Muscle layer of colon (tissue), 2 donors: Measurements from ENCODE around the gene ACOXL.
"Not testable (repeated sequence)": the region's sequence is repeated elsewhere in the genome, so short reads cannot be mapped to it uniquely, and the experiment has no call there.

ENCODE experiments used
- H3K27ac ChIP-seq: one replicate; pipeline ENCODE4 v1.7.0; 2013; ENCODE audit warnings: low read depth, mild to moderate bottlenecking, low read length, moderate library complexity
- H3K27me3 ChIP-seq, 2 donors: one replicate each; pipeline ENCODE4 v1.7.0; 2013; ENCODE audit warnings: low read length in 2 of 2, mild to moderate bottlenecking in 2 of 2; ENCODE audit not compliant: insufficient read depth in 2 of 2, control insufficient read depth in 1 of 2
- H3K36me3 ChIP-seq: one replicate; pipeline ENCODE4 v1.7.0; 2013; ENCODE audit warnings: mild to moderate bottlenecking, low read length; ENCODE audit not compliant: insufficient read depth
- H3K4me1 ChIP-seq: one replicate; pipeline ENCODE4 v1.7.0; 2013; ENCODE audit warnings: mild to moderate bottlenecking, low read length; ENCODE audit not compliant: insufficient read depth
- H3K4me3 ChIP-seq, 2 donors: one replicate each; pipeline ENCODE4 v1.7.0; 2013; ENCODE audit warnings: low read length in 2 of 2, low read depth in 1 of 2, mild to moderate bottlenecking in 1 of 2, moderate library complexity in 1 of 2
- H3K9ac ChIP-seq: one replicate; pipeline ENCODE4 v1.7.0; 2013; ENCODE audit warnings: low read length
- H3K9me3 ChIP-seq: one replicate; pipeline ENCODE4 v1.7.0; 2013; ENCODE audit warnings: mild to moderate bottlenecking, low read length
- donor health status: abdominal sarcoma.
- donor health status: Adenocarcinoma of cecum.

The ACOXL gene

DNA sequence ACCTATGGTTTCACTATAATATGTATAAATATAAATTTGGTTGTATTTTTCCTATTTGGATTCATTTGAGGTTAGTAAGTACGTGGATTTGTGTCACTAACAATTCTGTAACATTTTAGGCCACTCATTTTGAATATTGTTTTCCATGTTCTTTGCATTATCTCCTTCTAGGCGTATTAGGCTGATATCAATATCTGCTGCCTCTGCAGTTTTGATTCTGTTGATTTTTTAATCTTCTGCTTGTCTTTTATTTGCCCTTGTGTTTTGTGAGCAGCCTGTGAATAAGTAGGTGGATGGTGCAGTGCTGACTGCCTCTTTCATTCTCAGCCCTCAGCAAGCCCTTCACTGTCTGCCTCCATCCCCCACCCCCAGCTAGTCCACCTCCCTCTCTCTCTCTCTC, 222.7 kb downstream of the ACOXL start:
- Histone ChIP-seq H3K36me3 (no peaks in the 10 kb centered on the region), H3K4me3 (no peak overlapping the region), H3K27ac (no peak overlapping the region), H3K9ac (no peak overlapping the region), H3K4me1 (no peaks in the 10 kb centered on the region), H3K9me3 (no peaks in the 10 kb centered on the region), H3K27me3 (no peaks in the 10 kb centered on the region)

DNA sequence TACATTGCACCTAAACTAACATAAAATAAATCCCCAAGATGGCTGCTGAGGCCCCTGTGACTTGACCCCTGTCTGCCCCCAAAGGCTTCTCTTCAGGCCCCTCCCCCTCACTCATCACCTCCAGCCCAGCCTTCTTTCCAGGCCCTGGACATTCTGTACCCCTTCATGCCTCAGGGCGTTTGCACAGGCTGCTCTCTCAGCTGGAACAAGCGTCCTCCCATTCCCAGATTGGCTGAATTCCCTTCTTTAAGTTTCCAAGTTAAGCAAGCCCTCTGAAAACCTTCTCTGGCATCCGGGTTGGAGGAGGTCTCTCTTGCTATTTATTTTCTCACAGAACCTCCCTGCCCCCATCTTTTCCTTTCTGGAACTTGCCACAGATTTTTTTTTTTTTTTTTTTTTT, 223.2 kb downstream of the ACOXL start:
- no peaks in the 10 kb centered on the region for H3K36me3 ChIP-seq
- H3K4me3 ChIP-seq, result no peak overlapping the region
- H3K4me1 ChIP-seq, result no peaks in the 10 kb centered on the region
- no peak overlapping the region for H3K27ac ChIP-seq
- H3K9me3 ChIP-seq, result no peaks in the 10 kb centered on the region
- H3K9ac ChIP-seq, result no peak overlapping the region
- H3K27me3 ChIP-seq, result no peaks in the 10 kb centered on the region

DNA sequence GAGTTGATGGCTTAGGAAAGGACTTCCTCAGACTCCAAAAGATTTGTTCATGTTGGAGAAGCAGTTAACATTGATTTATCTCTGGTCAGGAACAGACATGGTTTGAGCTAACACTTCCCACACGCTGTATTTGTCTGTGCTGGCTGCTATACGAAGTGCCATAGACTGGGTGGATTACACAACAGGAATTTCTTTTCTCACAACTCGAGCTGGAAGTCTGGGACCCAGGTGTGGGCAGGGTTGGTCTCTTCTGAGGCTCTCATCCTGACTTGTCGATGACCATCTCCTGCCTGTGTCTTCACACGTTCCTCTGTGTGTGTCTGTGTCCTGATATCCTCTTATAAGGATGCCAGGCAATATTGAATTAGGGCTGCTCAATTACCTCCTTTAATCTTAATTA, 224.9 kb downstream of the ACOXL start:
- Histone ChIP-seq H3K4me3 (no peak overlapping the region), H3K4me1 (no peaks in the 10 kb centered on the region), H3K36me3 (no peaks in the 10 kb centered on the region), H3K27ac (no peak overlapping the region), H3K9ac (no peak overlapping the region), H3K9me3 (no peaks in the 10 kb centered on the region), H3K27me3 (no peaks in the 10 kb centered on the region)

DNA sequence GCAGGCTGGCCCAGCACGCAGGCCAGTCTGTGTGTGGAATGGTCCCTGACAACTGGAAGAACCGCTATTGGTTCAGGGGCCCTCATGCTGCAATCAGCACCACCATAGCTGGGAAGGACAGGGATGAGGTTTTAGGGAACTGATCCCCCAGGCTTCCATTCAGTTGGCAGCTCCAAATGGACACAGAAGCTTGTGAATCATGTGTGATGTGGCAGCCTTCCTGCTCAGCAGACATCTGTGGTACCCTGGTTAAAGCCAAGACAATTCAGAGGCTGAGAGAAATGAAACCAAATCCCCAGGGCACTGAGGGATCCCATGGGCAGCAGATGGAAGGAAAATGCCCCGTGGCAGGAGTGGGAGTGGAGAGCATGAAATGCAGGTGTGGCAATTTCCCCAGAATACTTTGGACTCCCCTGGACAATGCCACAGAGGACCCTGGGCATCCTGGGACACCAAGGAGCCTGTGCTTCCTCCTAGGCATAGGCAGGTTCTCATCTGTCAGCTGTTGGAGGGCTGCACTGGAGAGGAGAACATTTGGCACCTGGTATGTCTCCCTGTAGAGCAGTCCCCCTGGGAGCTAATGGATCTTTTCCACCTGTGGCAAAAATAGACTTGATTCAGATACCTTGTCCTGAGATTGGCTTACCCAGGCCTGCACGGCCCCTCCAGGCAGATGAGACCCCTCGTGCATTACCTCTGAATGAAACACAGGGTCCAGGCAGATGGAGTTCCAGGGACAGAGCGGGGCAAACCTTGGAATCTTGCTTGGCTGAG, 226.2 kb downstream of the ACOXL start:
- no peaks in the 10 kb centered on the region for H3K36me3 ChIP-seq
- no peaks in the 10 kb centered on the region for H3K27me3 ChIP-seq
- H3K4me1 ChIP-seq, result no peaks in the 10 kb centered on the region
- H3K9ac ChIP-seq, result no peak overlapping the region
- H3K27ac ChIP-seq, result no peak overlapping the region
- H3K9me3 ChIP-seq, result no peaks in the 10 kb centered on the region
- H3K4me3 ChIP-seq, result no peak overlapping the region

DNA sequence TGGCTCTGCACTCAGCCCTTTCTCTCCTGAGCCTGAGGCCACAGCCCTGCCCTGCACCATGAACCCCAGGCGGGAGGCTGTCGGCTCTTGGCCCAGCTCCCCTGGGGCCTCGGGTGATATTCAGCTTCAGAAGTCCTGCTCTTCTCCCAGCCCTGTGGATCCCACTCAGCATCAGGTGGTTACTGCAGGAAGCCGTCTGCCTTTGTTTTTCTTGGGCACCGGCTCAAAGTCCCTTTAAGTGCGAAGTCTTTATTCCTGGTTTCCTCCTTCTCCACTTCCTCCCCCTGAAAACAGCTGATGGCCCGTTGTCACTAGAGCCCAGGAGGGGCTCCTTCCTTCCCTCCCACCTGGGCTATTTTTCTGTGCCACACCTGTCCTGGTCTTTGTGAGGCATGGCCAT, 226.8 kb downstream of the ACOXL start:
- Histone ChIP-seq H3K4me1 (no peaks in the 10 kb centered on the region), H3K4me3 (no peak overlapping the region), H3K9me3 (no peaks in the 10 kb centered on the region), H3K9ac (no peak overlapping the region), H3K27me3 (no peaks in the 10 kb centered on the region), H3K27ac (no peak overlapping the region), H3K36me3 (no peaks in the 10 kb centered on the region)

DNA sequence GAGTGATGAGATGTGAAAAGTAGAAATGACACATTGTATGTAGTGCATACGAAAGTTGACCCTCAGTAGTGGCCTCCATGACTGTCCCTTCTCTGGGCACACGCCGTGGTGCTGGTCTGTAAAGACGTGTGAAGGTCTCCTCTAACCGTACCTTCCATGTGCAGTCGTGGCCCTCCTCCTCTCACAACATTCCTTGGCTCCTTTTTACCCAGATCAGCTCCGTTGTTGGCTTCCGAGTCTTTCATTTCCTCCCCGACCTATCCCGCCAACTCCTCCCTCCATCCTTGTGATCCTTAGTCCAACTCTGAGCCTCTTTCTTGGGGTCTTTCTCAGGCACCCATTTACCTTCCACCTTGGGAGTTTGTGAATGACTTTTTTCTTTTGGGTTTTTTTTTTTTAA, 227.9 kb downstream of the ACOXL start:
- no peaks in the 10 kb centered on the region for H3K4me1 ChIP-seq

DNA sequence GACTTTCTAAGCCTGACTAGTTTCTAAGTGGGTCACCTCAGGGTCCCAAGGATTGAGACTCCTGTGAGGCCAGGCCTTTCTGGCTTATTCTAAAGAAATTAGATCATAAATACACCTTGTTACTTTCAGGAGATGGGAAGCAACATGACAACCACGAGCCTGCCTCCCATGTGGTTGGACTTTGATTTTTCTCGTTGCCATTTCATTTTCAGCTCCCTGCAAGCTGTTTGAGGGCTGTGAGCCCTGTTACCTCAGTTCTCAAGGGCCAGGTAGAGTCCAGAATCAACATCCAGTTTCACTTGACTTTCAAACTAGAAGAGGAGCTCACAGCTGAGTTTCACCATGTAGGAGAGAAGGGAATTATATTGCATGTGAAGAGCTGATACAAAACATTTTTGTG, 228.6 kb downstream of the ACOXL start:
- Histone ChIP-seq H3K27me3 (no peaks in the 10 kb centered on the region), H3K9ac (no peak overlapping the region), H3K4me3 (no peak overlapping the region), H3K9me3 (no peaks in the 10 kb centered on the region), H3K4me1 (no peaks in the 10 kb centered on the region), H3K27ac (no peak overlapping the region), H3K36me3 (no peaks in the 10 kb centered on the region)

More for the DNA sequence above, 227.9 kb downstream of the ACOXL start:
- no peak overlapping the region for H3K9ac ChIP-seq
- H3K27me3 ChIP-seq, result no peaks in the 10 kb centered on the region
- no peaks in the 10 kb centered on the region for H3K36me3 ChIP-seq
- H3K27ac ChIP-seq, result no peak overlapping the region
- H3K9me3 ChIP-seq, result no peaks in the 10 kb centered on the region
- no peak overlapping the region for H3K4me3 ChIP-seq

DNA sequence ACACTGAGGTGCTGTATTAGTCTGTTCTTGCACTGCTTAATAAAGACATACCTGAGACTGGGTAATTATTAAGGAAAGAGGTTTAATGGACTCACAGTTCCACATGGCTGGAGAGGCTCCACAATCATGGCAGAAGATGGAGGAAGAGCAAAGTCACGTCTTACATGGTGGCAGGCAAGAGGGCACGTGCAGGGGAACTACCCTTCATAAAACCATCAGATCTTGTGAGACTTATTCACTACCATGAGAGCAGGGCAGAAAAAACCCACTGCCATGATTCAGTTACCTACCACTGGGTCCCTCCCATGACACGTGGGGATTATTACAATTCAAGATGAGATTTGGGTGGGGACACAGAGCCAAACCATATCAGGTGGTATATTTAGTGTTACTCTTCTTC, 229.3 kb downstream of the ACOXL start:
- H3K9me3 ChIP-seq, H3K27ac ChIP-seq, H3K36me3 ChIP-seq, H3K27me3 ChIP-seq, H3K4me1 ChIP-seq, H3K4me3 ChIP-seq, H3K9ac ChIP-seq: not testable (repeated sequence)

DNA sequence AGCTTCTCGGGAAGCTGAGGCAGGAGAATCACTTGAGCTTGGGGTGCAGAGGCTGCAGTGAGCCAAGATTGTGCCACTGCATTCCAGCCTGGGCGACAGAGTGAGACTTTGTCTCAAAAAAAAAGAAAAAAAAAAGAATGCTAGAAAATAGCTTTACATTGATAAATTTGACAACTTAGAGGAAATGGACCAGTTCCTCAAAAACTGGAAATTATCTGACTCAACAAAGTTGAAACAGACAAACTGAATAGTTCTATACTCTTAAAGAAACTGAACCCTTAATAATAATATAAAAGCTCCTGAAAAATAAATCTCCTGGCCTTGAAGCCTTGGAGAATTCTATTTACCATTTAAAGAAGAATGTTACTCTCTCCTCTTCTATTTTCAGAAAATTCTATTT, 237.3 kb downstream of the ACOXL start:
- Histone ChIP-seq H3K4me3 (no peak overlapping the region), H3K9me3 (no peaks in the 10 kb centered on the region), H3K27me3 (no peaks in the 10 kb centered on the region), H3K4me1 (no peaks in the 10 kb centered on the region), H3K27ac (no peak overlapping the region), H3K36me3 (no peaks in the 10 kb centered on the region), H3K9ac (no peak overlapping the region)

DNA sequence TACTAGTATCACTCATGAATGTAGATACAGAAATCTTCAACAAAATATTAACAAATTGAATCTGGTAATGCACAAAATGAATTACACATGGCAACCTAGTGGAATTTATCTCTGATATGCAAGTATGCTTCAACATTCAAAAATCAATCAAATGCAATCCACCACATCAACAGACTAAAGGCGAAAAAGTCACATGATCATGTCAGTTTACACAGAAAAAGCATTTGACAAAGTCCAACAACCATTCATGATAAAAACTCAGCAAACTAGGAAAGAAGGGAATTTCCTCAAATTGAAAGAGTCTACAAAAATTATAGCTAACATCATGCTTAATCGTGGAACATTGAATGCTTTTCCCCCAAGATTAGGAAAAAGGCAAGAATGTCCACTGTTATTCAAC, 237.8 kb downstream of the ACOXL start:
- Histone ChIP-seq H3K9ac (no peak overlapping the region), H3K27me3 (no peaks in the 10 kb centered on the region), H3K9me3 (no peaks in the 10 kb centered on the region), H3K4me1 (no peaks in the 10 kb centered on the region), H3K36me3 (no peaks in the 10 kb centered on the region), H3K27ac (no peak overlapping the region), H3K4me3 (no peak overlapping the region)

DNA sequence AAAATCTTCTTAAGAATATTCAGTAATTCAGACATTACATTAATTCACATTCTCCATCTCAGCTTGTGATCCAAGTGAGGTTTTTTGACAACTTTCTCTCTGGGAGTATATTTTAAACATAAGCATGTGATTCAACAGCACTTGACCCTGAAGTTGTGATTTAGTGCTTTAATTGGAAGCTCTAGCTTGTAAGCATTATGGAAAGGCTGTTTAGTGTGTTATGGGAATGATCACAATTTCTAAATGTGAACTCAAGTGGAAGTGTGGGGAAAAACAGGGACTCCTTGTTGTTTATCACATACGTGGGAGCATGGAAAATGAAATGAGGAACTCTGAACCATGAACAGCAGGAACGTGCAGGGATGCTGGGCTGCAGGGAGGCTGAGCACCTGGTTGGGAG, 239.4 kb downstream of the ACOXL start:
- Histone ChIP-seq H3K4me3 (no peak overlapping the region), H3K9me3 (no peaks in the 10 kb centered on the region), H3K27ac (no peak overlapping the region), H3K9ac (no peak overlapping the region), H3K36me3 (no peaks in the 10 kb centered on the region), H3K27me3 (no peaks in the 10 kb centered on the region), H3K4me1 (no peaks in the 10 kb centered on the region)

DNA sequence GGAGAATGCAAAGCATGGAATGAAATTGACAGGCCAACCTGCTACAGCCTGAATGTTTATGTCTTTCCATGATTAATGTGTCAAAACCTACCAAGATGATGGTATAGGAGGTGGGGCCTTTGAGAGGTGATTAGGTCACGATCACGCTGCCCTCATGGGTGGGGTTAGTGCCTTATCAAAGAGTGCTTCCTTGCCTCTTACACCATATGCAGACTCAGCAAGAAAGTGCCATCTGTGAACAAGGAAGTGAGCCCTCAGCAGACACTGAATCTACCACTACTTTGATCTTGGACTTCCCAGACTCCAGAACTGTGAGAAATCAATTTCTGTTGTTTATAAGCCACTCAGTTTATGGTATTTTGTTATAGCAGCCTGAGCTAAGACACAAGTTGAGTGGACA, 240.9 kb downstream of the ACOXL start:
- H3K27ac ChIP-seq, result no peak overlapping the region

More for the DNA sequence above, 240.9 kb downstream of the ACOXL start:
- Histone ChIP-seq H3K4me1 (no peaks in the 10 kb centered on the region), H3K27me3 (no peaks in the 10 kb centered on the region), H3K9ac (no peak overlapping the region), H3K9me3 (no peaks in the 10 kb centered on the region), H3K36me3 (no peaks in the 10 kb centered on the region), H3K4me3 (no peak overlapping the region)
